Adrenal gland (tissue), 12 donors: ENCODE measurements around the gene INSR. TPM values are rescaled to one million over a fixed set of nuclear protein-coding genes. Genes with fewer than 3 reads are reported as not detected.
"Not testable (repeated sequence)": the region's sequence is repeated elsewhere in the genome, so short reads cannot be mapped to it uniquely, and the experiment has no call there.

Experiments used
- DNase-seq, 7 donors: peaks; one replicate each; pipeline ENCODE4 v3.0.0-alpha.2; 2019 to 2020
- H3K27ac ChIP-seq, 5 donors: fragments of 200-600 bp; sonication (generic) in 4 of 5; 1 replicate in 3 of 5; 2 replicates in 2 of 5; pipeline versions ENCODE4 v1.5.1 to v1.8.0; 2016 to 2020; ENCODE audit warnings: mild to moderate bottlenecking in 1 of 5
- H3K27me3 ChIP-seq: fragments of 200-600 bp; 2 replicates; pipeline ENCODE4 v1.8.0; 2021
- H3K36me3 ChIP-seq, 2 donors: fragments of 200-600 bp; replicated peaks in 1 of 2; 1 replicate in 1 of 2; 2 replicates in 1 of 2; pipeline versions ENCODE4 v1.5.1 to v1.8.0; 2018 to 2022
- H3K4me1 ChIP-seq, 2 donors: fragments of 200-600 bp; replicated peaks in 1 of 2; 1 replicate in 1 of 2; 2 replicates in 1 of 2; pipeline versions ENCODE4 v1.5.1 to v1.8.0; 2018 to 2021
- H3K4me3 ChIP-seq, 4 donors: fragments of 200-600 bp; sonication (generic) in 3 of 4; one replicate each; pipeline ENCODE4 v1.5.1; 2016 to 2018
- H3K9me3 ChIP-seq, 3 donors: fragments of 200-600 bp; sonication (generic) in 1 of 3; replicated peaks in 1 of 3; 1 replicate in 2 of 3; 2 replicates in 1 of 3; pipeline versions ENCODE4 v1.5.1 to v1.8.0; 2016 to 2021
- CTCF ChIP-seq, 6 experiments: fragments of 450-650 bp in 4 of 6; fragments of 200-600 bp in 2 of 6; sonication (generic) in 1 of 6; IDR thresholded peaks; 1 replicate in 5 of 6; 2 replicates in 1 of 6; pipeline versions ENCODE4 v1.5.1 to v1.8.0; 2016 to 2021; ENCODE audit warnings: antibody characterized with exemption in 6 of 6, mild to moderate bottlenecking in 2 of 6, moderate library complexity in 1 of 6
- POLR2A ChIP-seq, 2 donors: fragments of 450-650 bp; IDR thresholded peaks; one replicate each; pipeline ENCODE4 v1.6.1; 2017; ENCODE audit warnings: antibody characterized with exemption in 2 of 2, mild to moderate bottlenecking in 2 of 2, moderate library complexity in 1 of 2
- WGBS, 4 donors: extraction: QIAGEN DNeasy Blood & Tissue Kit in 2 of 4; methylation state at CpG; one replicate each; pipeline versions ENCODE4 v1.1.5 to v1.1.7; 2013 to 2017; 5-methylcytosine and 5-hydroxymethylcytosine counted together
- intact Hi-C, 2 donors: fragments of 100-400 bp; cut with DNase I; formaldehyde crosslinking; loops; one replicate each; pipeline versions ENCODE4 v1.14.1 to v1.15.0; 2022 to 2023
- polyA plus RNA-seq, 3 donors: library from polyadenylated mRNA; stranded (reverse); fragments of 200-250 nt in 2 of 3; fragments of 350-450 nt in 1 of 3; fragmentation: Illumina TruSeq in 1 of 3; extraction: RNeasy Lipid Tissue Mini Kit (QIAGEN cat#74804) in 1 of 3; gene quantifications; one replicate each; pipeline ENCODE4 v1.2.3, GENCODE V29; 2013 to 2014
- total RNA-seq, 9 donors: library from RNA; depleted of rRNA in 4 of 9; stranded (reverse); fragments of >200 nt in 4 of 9; fragments of 120-200 nt in 1 of 9; fragmentation: NEBNext Ultra II Directional in 1 of 9; extraction: Animal tissue kit (Norgen Biotek cat#: 25700) in 1 of 9; gene quantifications; one replicate each; pipeline versions ENCODE4 v1.1.0 to v1.2.4, GENCODE V29; 2013 to 2023
- donor health status: healthy with polysubstance abuse.
- donor health status: Bipolar disorder and iron deficiency.
- donor health status: DM: yes; HTN: yes; CAD: no.
- donor health status: DM: no; HTN: no; CAD: no.
- donor health status: DM: no; HTN: no; CAD: no.
- donor health status: DM: yes; HTN: yes; CAD: no.

INSR gene
- total and polyA plus RNA-seq, 12 donors, result 19.0 to 327 (median 99.9) TPM

- DNase-seq, result no peak
- intact Hi-C loops, result no loop called here
- Histone ChIP-seq H3K36me3 (no peaks in the 10 kb centered on the region), H3K4me1 (peaks cover 19 to 57% of the 10 kb centered on the region in 2 donors), H3K4me3 (no peak overlapping the region), H3K27ac (no peak overlapping the region), H3K27me3 (no peaks in the 10 kb centered on the region), H3K9me3 (no peaks in the 10 kb centered on the region)
- no peak for TF ChIP-seq POLR2A (IDR thresholded peaks at IDR 0.05)
- no peak for TF ChIP-seq CTCF (IDR thresholded peaks at IDR 0.05)
- WGBS, 4 donors, result 70 to 83% (median 80%) methylated on average over 1 of the region's 1 CpG
Observed at GRCh38 chr19:7228935-7229541, 65.2 kb downstream of the INSR start.

- Histone ChIP-seq H3K4me3 (no peak overlapping the region), H3K4me1 (peaks cover 19 to 65% of the 10 kb centered on the region in 2 donors), H3K27me3 (no peaks in the 10 kb centered on the region), H3K27ac (peak overlapping the region in 2 of 5 donors; percentile 20 to 55), H3K36me3 (no peaks in the 10 kb centered on the region), H3K9me3 (no peaks in the 10 kb centered on the region)
- DNase-seq, result no peak
- intact Hi-C loops, result no loop called here
- no peak for TF ChIP-seq POLR2A (IDR thresholded peaks at IDR 0.05)
- no peak for TF ChIP-seq CTCF (IDR thresholded peaks at IDR 0.05)
- 57 to 71% (median 64%) methylated on average over 6 of the region's 6 CpGs for WGBS, 4 donors
Observed at GRCh38 chr19:7227735-7228134, 66.5 kb downstream of the INSR start.

- Histone ChIP-seq H3K27ac (peak overlapping the region in 1 of 5 donors; percentile 55), H3K4me1 (peaks cover 19 to 71% of the 10 kb centered on the region in 2 donors)
- H3K36me3 ChIP-seq, H3K9me3 ChIP-seq, H3K27me3 ChIP-seq, intact Hi-C loops, H3K4me3 ChIP-seq: not testable (repeated sequence)
- 88 to 92% (median 92%) methylated on average over 5 of the region's 5 CpGs for WGBS, 4 donors
- DNase-seq, result peak in 1 of 7 donors; percentile 3
Observed at GRCh38 chr19:7227149-7227548, 67.1 kb downstream of the INSR start.

- no peak overlapping the region for H3K27ac ChIP-seq
- intact Hi-C loops, result no loop called here
Observed at GRCh38 chr19:7226739-7227138, 67.5 kb downstream of the INSR start.

More at GRCh38 chr19:7226739-7227138, 67.5 kb downstream of the INSR start:
- no peaks in the 10 kb centered on the region for H3K27me3 ChIP-seq
- no peak for DNase-seq
- no peaks in the 10 kb centered on the region for H3K36me3 ChIP-seq
- no peak overlapping the region for H3K4me3 ChIP-seq
- H3K9me3 ChIP-seq, result no peaks in the 10 kb centered on the region
- H3K4me1 ChIP-seq, result peaks cover 19 to 72% of the 10 kb centered on the region in 2 donors
- TF ChIP-seq CTCF (IDR thresholded peaks at IDR 0.05), result no peak
- no peak for TF ChIP-seq POLR2A (IDR thresholded peaks at IDR 0.05)
